Astrocyte (in vitro differentiated cells and primary cell): ENCODE measurements around the gene COL27A1. TPM values are rescaled to one million over a fixed set of nuclear protein-coding genes. Genes with fewer than 3 reads are reported as not detected.

ENCODE experiments used
- DNase-seq: peaks from one replicate; pipeline ENCODE4 v3.0.0-alpha.2; 2010; ENCODE audit warnings: low read depth
- FAIRE-seq: peaks from 2 replicates; lab custom pipeline; 2011; peaks lifted over from hg19 to GRCh38; lab: Jason Lieb, UNC
- H2AFZ ChIP-seq: 2 replicates; pipeline ENCODE4 v1.6.0; 2012; ENCODE audit warnings: low read depth, low read length, inconsistent platforms
- H3K27ac ChIP-seq: 2 replicates; pipeline ENCODE4 v1.5.1; 2011; ENCODE audit warnings: low read depth, low read length, inconsistent platforms
- H3K27me3 ChIP-seq: 2 replicates; pipeline ENCODE4 v1.6.0; 2011; ENCODE audit warnings: low read length, inconsistent platforms; ENCODE audit not compliant: insufficient read depth
- H3K36me3 ChIP-seq: 2 replicates; pipeline ENCODE4 v1.5.1; 2011; ENCODE audit warnings: low read length, inconsistent platforms; ENCODE audit not compliant: insufficient read depth
- H3K4me1 ChIP-seq: 2 replicates; pipeline ENCODE4 v1.5.1; 2011; ENCODE audit warnings: low read length, inconsistent platforms; ENCODE audit not compliant: insufficient read depth
- H3K4me2 ChIP-seq: 2 replicates; pipeline ENCODE4 v1.6.0; 2012; ENCODE audit warnings: low read length, inconsistent platforms
- H3K4me3 ChIP-seq: 2 replicates; pipeline ENCODE4 v1.5.1; 2011; ENCODE audit warnings: low read depth, mild to moderate bottlenecking, low read length, inconsistent platforms; ENCODE audit not compliant: insufficient read depth
- H3K79me2 ChIP-seq: 2 replicates; pipeline ENCODE4 v1.6.0; 2012; ENCODE audit warnings: mild to moderate bottlenecking, low read length, inconsistent platforms; ENCODE audit not compliant: insufficient read depth
- H3K9ac ChIP-seq: 2 replicates; pipeline ENCODE4 v1.6.0; 2012; ENCODE audit warnings: mild to moderate bottlenecking, low read length, inconsistent platforms
- H3K9me3 ChIP-seq: 2 replicates; pipeline ENCODE4 v1.5.1; 2012; ENCODE audit warnings: low read depth, mild to moderate bottlenecking, low read length, inconsistent platforms; ENCODE audit not compliant: insufficient read depth
- H4K20me1 ChIP-seq: 2 replicates; pipeline ENCODE4 v1.6.0; 2012; ENCODE audit warnings: low read length, inconsistent platforms; ENCODE audit not compliant: insufficient read depth
- H3K27ac Mint-ChIP-seq: one replicate; pipeline ENCODE4 v1.8.0; 2021; ENCODE audit warnings: mild to moderate bottlenecking, mixed read lengths; ENCODE audit not compliant: unreplicated experiment
- H3K27me3 Mint-ChIP-seq: one replicate; pipeline ENCODE4 v1.8.0; 2021; ENCODE audit warnings: low read depth, mixed read lengths; ENCODE audit not compliant: unreplicated experiment
- H3K36me3 Mint-ChIP-seq: one replicate; pipeline ENCODE4 v1.8.0; 2021; ENCODE audit warnings: low read depth, mixed read lengths; ENCODE audit not compliant: unreplicated experiment
- H3K4me1 Mint-ChIP-seq: one replicate; pipeline ENCODE4 v1.8.0; 2021; ENCODE audit warnings: low read depth, mixed read lengths; ENCODE audit not compliant: unreplicated experiment
- H3K4me3 Mint-ChIP-seq: one replicate; pipeline ENCODE4 v1.8.0; 2021; ENCODE audit warnings: mild to moderate bottlenecking, moderate library complexity, mixed read lengths; ENCODE audit not compliant: unreplicated experiment
- H3K9me3 Mint-ChIP-seq: one replicate; pipeline ENCODE4 v1.8.0; 2021; ENCODE audit warnings: mild to moderate bottlenecking, mixed read lengths; ENCODE audit not compliant: unreplicated experiment
- EZH2 ChIP-seq: IDR thresholded peaks from 2 replicates; pipeline ENCODE4 v1.6.1; 2012; ENCODE audit warnings: mild to moderate bottlenecking, low read length, inconsistent platforms; ENCODE audit not compliant: insufficient read depth
- total RNA-seq: library from RNA; stranded (reverse); gene quantifications from 2 replicates; pipeline ENCODE4 v1.2.1, GENCODE V29; 2021
- TF ChIP-seq, protein P1 (sequence below): IDR thresholded peaks from 2 replicates; pipeline ENCODE4 v1.5.1; 2011; ENCODE audit warnings: low read depth, mild to moderate bottlenecking, inconsistent platforms, low read length, moderate library complexity; ENCODE audit not compliant: insufficient read depth

The COL27A1 gene
- total RNA-seq, 1 donor from 2014 or later, result 31.2 TPM

DNA sequence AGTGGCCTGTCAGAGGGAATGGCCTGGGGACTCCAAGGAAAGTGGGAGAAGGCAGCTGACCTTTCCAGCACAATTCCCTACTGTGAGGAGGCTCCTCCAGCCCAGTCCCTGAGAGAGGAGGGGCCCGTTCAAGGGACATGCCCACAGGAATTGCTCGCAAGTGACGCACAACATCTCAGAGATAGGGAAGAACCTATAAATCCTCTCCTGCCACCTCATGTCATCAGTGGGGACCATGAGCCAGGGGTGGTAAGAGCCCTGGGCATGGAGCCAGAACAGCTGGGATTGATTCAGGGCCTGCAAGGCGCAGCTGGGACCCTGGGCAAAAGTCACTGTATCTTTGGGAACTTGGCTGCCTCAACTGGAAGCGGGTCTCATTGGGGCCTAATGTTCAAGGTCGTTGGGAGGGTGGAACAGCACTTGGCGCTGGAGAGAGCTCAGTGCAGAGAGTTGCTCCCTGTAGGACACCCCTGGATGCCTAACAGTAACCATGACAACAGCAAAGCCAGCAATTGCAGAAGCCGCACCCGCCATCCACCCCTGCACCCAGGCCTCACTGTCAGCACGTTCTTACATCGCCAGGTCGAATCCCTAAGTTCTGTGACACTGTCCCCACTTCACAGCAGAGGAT is 126.3 kb downstream of the COL27A1 start:
- no peak overlapping the region for H3K4me3 Mint-ChIP-seq
- Histone ChIP-seq H3K36me3 (peaks cover under 1% of the 10 kb centered on the region), H3K27me3 (no peaks in the 10 kb centered on the region), H4K20me1 (no peaks in the 10 kb centered on the region), H3K4me3 (no peak overlapping the region), H3K79me2 (no peaks in the 10 kb centered on the region), H3K9me3 (no peaks in the 10 kb centered on the region), H3K4me1 (peaks cover 67% of the 10 kb centered on the region), H3K9ac (no peak overlapping the region), H2AFZ (no peak overlapping the region), H3K27ac (no peak overlapping the region), H3K4me2 (no peak overlapping the region)
- no peak for TF ChIP-seq EZH2
- TF ChIP-seq, protein P1, sequence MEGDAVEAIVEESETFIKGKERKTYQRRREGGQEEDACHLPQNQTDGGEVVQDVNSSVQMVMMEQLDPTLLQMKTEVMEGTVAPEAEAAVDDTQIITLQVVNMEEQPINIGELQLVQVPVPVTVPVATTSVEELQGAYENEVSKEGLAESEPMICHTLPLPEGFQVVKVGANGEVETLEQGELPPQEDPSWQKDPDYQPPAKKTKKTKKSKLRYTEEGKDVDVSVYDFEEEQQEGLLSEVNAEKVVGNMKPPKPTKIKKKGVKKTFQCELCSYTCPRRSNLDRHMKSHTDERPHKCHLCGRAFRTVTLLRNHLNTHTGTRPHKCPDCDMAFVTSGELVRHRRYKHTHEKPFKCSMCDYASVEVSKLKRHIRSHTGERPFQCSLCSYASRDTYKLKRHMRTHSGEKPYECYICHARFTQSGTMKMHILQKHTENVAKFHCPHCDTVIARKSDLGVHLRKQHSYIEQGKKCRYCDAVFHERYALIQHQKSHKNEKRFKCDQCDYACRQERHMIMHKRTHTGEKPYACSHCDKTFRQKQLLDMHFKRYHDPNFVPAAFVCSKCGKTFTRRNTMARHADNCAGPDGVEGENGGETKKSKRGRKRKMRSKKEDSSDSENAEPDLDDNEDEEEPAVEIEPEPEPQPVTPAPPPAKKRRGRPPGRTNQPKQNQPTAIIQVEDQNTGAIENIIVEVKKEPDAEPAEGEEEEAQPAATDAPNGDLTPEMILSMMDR, result no peak
- peaks cover 56% of the 10 kb centered on the region for H3K4me1 Mint-ChIP-seq
- no peaks in the 10 kb centered on the region for H3K9me3 Mint-ChIP-seq
- FAIRE-seq (no peak), DNase-seq (no peak)
- peaks cover 21% of the 10 kb centered on the region for H3K36me3 Mint-ChIP-seq
- H3K27me3 Mint-ChIP-seq, result no peaks in the 10 kb centered on the region
- peak overlapping the region; percentile 79 for H3K27ac Mint-ChIP-seq

GRCh38 chr9:114282104-114282485 is 126.8 kb downstream of the COL27A1 start:
- no peaks in the 10 kb centered on the region for H3K9me3 Mint-ChIP-seq

DNA sequence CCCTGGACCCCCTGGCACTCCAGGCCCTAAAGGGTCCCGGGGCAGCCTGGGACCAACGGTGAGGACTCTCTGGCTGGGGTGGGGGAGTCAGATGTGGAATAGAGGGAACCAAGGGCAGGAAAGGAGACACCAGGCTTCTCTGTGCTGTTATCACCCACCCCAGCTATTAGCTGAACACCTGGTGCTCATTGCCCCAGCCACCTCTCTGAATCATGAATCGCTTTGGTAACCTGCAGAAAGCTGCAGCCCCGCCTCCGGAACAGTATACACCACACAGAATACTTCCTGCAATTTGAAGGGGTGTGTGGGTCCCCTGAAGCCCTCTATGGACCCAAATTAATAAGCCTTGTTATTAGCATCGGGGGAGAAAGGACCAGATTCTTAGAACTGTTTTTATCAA is 127.2 kb downstream of the COL27A1 start:
- no peaks in the 10 kb centered on the region for H3K9me3 ChIP-seq
- DNase-seq (no peak), FAIRE-seq (no peak)
- peak overlapping the region; percentile 75 for H3K27ac Mint-ChIP-seq
- no peak overlapping the region for H3K4me3 ChIP-seq
- H3K36me3 Mint-ChIP-seq, result peaks cover 21% of the 10 kb centered on the region
- peaks cover 48% of the 10 kb centered on the region for H3K4me1 Mint-ChIP-seq
- no peak overlapping the region for H3K9ac ChIP-seq
- TF ChIP-seq, protein P1, result no peak
- no peak for TF ChIP-seq EZH2
- no peaks in the 10 kb centered on the region for H3K79me2 ChIP-seq
- peak overlapping the region; percentile 25 for H3K27ac ChIP-seq
- peak overlapping the region; percentile 12 for H3K4me2 ChIP-seq
- no peaks in the 10 kb centered on the region for H3K36me3 ChIP-seq
- H3K9me3 Mint-ChIP-seq, result no peaks in the 10 kb centered on the region
- no peak overlapping the region for H2AFZ ChIP-seq
- no peaks in the 10 kb centered on the region for H4K20me1 ChIP-seq
- no peaks in the 10 kb centered on the region for H3K27me3 ChIP-seq
- H3K4me1 ChIP-seq, result peaks cover 61% of the 10 kb centered on the region
- no peaks in the 10 kb centered on the region for H3K27me3 Mint-ChIP-seq
- no peak overlapping the region for H3K4me3 Mint-ChIP-seq

More at GRCh38 chr9:114282104-114282485, 126.8 kb downstream of the COL27A1 start:
- Histone ChIP-seq H2AFZ (no peak overlapping the region), H3K4me3 (no peak overlapping the region), H3K79me2 (no peaks in the 10 kb centered on the region), H3K27me3 (no peaks in the 10 kb centered on the region), H3K27ac (no peak overlapping the region), H3K4me2 (no peak overlapping the region), H3K4me1 (peaks cover 61% of the 10 kb centered on the region), H3K9ac (no peak overlapping the region), H3K9me3 (no peaks in the 10 kb centered on the region), H4K20me1 (no peaks in the 10 kb centered on the region), H3K36me3 (no peaks in the 10 kb centered on the region)
- Mint-ChIP-seq H3K4me1 (peaks cover 50% of the 10 kb centered on the region), H3K27ac (peak overlapping the region; percentile 75), H3K36me3 (peaks cover 21% of the 10 kb centered on the region), H3K4me3 (no peak overlapping the region), H3K27me3 (no peaks in the 10 kb centered on the region)
- TF ChIP-seq, protein P1, result no peak
- no peak for TF ChIP-seq EZH2
- FAIRE-seq, result no peak
- no peak for DNase-seq
